CD4-positive, alpha-beta T cell treated with Interleukin-15 for 1 hour (primary cell): ENCODE results near the gene CELF1.
"Not testable (repeated sequence)": the region's sequence is repeated elsewhere in the genome, so short reads cannot be mapped to it uniquely, and the experiment has no call there.

ENCODE experiments used
- DNase-seq: peaks from one replicate; pipeline ENCODE4 v3.0.0-alpha.2; 2020

Gene CELF1

DNA sequence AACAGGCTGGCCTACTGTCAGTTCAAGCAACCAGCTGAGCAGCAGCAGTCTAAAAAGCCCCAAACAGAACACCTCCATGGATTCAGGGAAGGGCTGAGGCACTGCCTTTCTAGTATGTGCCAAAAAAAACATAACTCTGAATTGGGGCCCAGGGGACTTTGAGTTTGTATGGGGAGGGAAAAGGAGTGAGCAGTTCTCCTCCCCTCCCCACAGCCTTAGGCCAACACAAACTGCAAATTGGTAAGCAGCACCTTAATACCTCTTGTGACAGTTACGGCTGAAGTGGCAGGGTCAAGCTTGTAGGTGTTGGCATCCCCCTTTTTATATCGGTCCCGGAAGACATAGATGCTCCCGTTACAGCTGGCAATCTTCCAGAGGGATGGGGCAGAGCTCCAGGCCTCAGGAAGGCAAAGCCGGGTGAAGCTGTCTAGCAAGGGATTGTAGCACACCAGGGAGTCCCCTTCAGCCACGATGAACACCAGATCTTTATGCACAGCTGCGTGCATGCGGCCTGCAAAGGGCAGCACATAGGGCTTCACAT, 19.9 kb upstream of the CELF1 start:
- no peak for DNase-seq

DNA sequence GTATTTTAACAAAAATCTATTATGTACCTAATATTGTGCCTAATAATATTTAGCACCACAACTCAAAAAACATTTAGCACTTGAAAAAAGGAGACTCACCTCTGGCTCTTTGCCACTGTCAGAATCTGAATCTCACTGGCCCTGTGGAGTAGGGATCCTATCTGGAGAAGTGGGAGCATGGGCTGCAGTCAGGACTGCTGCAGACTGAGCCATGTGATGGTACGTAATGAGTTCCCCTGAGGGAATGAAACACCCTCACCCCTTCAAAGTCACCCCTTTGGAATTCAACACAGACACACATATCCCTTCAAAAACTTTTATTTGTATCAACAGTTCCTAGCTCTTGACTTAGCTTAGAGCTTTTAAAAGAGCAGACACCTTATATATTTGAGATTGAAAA, 19.0 kb upstream of the CELF1 start:
- DNase-seq: no peak

DNA sequence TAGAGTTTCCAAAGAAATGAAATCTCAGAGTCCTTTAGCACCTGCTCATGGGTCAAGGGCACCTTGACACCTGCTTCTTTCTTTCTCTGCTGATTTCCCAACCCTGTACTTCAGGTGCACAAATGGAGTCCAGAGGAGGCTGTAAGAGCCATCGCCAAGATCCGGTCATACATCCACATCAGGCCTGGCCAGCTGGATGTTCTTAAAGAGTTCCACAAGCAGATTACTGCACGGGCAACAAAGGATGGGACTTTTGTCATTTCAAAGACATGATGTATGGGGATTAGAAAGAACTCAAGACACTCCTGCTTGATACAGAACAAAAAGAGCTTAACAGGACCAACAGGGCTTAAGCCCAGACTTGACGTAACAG, 18.4 kb upstream of the CELF1 start:
- no peak for DNase-seq

DNA sequence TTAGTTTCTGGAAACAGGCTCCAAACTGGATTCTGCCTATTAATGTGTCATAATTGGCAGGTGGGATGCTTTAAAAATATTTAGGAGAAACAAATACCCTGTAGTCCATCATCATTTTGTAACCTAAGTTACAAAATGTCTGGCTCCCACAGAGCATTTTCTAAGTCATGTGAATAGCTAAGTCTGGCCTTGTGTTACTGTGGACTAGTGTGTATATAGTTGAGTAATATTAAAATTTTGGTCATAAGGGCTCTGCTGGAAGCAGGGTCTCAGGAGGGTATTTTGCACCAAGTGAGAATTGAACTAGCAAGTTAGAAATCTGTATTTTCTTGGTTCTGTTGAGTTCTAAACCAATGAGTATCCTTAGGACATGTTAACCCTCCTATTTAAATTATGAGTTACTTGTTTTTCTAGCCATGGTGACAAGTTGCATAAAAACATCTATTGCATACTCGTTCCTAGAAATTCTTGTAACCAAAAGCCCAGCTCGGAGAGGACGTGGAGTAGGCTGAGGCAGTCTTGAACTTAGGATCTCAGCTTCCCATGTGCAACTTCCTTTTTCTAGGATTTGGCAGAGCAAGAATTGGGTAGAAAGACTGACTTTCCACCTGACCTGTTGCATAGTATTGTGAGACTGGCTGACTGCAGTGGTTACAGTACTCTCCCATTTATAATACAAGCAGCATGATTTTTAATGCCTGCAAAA, 17.9 kb upstream of the CELF1 start:
- no peak for DNase-seq

DNA sequence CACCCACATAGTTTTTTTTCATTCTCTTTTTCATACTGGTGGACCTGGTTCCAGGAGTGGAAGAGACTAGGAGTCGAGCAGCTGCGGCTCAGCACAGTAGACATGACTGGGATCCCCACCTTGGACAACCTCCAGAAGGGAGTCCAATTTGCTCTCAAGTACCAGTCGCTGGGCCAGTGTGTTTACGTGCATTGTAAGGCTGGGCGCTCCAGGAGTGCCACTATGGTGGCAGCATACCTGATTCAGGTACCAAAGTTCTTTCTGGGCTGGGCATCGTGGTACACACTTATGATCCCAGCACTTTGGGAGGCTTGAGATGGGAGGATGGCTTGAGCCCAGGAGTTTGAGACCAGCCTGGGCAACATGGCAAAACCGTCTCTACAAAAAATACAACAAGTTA, 16.7 kb upstream of the CELF1 start:
- DNase-seq: no peak

DNA sequence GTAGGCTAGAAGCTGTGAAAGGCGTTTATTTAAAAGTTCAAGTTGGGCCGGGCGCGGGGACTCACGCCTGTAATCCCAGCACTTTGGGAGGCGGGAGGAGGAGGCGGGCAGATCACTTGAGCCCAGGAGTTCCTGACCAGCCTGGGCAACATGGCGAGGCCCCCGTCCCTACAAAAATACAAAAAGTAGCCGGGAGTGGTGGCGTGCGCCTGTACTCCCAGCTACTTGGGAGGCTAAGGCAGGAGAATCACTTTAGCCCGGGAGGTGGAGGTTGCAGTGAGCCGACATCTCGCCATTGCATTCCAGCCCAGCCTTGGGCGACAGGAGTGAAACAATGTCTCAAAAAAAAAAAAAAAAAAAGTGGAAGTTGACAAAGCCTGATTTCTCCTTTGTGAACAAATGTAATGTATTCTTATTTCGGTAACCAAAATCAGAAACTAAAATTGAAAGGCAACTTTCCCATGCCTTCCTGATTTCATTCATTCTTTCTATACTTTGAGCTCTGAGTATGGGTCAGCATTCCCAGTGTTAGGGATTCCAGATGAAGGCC, 13.3 kb upstream of the CELF1 start:
- DNase-seq: no peak

DNA sequence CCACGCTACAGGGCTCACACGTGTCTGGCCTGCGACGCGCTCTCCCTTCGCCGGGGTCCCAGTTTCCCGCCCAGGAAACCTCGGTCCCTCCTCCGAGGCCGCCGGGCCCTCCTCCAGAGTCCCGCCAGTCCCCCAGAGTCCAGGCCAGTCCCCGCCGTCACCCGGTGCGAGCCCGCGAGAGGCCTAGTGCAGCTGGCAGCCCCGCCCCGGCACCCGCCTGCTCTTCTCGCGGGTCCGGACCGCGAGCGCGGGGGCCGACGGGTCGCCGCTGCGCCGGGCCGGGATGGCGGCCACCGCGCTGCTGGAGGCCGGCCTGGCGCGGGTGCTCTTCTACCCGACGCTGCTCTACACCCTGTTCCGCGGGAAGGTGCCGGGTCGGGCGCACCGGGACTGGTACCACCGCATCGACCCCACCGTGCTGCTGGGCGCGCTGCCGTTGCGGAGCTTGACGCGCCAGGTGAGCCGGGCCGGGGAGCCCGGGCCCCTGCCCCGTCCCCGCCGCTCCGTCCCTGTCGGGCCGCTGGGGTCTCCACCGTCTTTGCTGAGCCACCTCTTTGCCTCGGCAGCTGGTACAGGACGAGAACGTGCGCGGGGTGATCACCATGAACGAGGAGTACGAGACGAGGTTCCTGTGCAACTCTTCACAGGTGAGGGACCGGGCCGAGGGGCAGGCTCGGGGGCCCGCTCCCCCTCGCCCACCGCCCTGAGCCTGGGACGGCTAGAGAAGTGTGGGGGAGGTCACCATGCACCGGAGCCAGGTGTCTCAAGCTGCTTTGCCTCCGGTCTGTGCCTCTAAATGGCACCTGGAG, 12.6 kb upstream of the CELF1 start, which contains the start of gene PTPMT1:
Gene PTPMT1 (plus strand): TSS at position 260 of the 809 bp plus-strand sequence. CDS start 24 bp downstream, at position 284.
- peak; percentile 65 for DNase-seq

DNA sequence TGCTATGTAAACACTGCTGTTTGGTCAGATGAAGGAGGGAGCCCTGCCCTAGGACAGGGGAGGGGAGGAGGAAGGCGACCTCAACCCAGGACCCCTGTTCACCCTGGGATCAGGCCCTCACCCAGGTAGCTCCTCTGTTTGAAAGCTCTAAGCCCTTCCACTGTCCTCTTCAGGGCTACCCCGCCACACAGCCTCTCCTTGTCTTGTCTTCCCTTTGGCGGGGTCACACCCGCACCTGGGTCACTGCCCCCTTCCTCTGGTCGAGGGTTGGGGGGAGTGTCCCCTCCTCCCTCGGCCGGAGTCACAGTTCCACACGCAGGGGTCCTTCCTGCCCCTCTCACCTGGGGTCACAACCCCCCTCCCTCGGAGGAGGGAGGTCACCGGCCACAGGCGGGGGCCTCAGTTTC, 12.0 kb upstream of the CELF1 start:
- no peak for DNase-seq

DNA sequence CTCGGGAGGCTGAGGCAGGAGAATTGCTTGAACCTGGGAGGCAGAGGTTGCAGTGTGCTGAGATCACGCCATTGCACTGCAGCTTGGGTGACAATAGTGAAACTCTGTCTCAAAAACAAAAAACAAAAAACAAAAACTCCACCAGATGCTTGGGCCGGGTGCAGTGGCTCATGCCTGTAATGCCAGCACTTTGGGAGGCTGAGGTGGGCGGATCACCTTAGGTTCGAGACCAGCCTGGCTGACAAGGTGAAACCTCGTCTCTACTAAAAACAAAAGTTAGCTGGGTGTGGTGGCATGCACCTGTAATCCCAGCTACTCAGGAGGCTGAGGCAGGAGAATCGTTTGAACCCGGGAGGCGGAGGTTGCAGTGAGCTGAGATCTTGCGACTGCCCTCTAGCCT, 11.4 kb upstream of the CELF1 start:
- DNase-seq: not testable (repeated sequence)

DNA sequence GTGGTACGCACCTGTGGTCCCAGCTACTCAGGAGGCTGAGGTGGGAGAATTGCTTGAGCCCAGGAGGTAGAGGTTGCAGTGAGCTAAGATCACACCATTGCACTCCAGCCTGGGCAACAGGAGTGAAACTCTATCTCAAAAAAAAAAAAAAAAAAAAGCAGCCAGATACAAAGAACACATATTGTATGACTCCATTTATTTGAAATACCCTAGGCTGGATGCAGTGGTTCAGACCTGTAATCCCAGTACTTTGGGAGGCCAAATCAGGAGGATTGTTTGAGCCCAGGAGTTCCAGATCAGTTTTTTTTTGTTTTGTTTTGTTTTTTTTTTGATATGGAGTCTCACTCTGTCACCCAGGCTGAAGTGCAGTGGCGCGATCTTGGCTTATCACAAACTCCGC, 9.5 kb upstream of the CELF1 start:
- not testable (repeated sequence) for DNase-seq

DNA sequence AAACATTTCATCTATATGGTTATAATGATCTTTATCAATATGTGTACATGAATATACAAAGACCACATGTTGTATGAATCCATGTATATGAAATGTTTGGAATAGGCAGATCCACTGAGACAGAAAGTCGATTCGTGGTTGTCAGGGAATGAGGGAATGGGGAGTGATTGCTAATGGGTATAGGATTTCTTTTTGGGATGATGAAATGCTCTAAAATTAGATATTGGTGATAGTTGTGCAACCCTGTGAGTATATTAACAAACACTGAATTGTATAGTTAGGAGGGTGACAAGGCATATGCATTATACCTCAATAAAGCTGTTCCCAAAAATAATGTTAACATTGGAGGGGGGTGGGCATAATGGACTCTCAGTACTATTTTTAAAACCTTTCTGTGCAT, 7.5 kb upstream of the CELF1 start:
- no peak for DNase-seq

DNA sequence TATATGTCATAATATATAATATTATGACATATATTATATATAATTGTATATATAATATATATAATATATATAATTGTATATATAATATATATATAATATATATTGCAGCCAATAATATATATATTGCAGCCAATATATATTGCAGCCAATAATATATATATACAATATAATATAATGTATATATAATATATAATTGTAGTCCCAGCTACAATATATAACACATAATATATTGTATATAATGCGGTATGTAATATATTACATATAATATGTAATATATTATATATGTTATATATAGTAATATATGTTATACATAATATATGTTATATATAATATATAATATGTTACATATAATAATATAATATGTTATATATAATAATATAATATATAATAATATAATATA, 5.8 kb upstream of the CELF1 start:
- no peak for DNase-seq

DNA sequence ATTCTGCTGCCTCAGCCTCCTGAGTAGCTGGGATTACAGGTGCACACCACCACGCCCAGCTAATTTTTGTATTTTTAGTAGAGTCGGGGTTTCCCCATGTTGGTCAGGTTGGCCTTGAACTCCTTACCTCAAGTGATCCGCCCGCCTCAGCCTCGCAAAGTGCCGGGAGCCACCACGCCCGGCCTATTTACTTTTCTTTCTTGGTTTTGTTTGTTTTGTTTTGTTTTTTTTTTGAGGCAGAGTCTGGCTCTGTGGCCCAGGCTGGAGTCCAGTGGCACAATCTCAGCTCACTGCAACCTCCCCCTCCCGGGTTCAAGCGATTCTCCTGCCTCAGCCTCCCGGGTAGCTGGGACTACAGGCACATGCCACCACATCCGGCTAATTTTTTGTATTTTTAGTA, 4.1 kb upstream of the CELF1 start:
- not testable (repeated sequence) for DNase-seq

DNA sequence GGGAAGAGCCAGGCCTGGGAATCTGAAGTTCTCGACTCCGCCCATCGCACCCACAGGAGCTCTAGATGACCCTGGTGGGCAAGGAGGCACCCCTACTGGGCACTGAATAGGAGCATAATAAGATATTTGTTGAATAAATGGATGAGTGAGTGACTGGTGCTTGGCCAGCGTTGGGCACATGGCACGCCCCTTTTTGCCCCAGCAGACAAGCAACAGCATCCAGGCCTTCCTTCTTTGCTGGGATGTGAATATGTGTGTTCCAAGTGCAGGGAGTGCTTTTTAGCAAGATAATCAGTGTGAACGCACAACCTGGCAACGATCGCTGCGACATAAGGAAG, 443 bp upstream of the CELF1 start:
- DNase-seq: no peak

DNA sequence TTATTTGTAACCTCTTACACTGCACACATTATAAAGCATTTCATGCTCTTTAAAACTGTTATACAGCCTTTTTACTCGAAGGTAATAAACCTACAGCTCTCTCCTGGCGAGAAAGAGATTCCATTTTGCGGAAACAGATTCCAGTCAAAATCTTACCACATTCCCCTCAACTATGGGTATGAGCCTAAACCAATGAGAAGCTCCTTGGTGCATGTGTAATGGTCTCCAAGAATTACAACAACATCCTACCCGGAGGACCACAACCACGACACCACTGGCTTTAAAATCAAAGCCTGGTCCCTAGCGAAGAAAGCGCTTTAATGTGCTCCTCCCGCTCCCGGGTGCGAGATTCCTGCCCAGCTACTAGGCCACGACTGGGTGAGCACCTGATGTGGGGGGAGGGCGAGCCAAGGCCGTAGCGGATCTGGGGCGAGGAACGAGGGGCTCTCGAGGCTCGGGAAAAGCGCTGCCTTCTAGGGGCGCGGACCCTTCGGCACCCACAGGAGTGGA, 821 bp downstream of the CELF1 start:
- DNase-seq: no peak

DNA sequence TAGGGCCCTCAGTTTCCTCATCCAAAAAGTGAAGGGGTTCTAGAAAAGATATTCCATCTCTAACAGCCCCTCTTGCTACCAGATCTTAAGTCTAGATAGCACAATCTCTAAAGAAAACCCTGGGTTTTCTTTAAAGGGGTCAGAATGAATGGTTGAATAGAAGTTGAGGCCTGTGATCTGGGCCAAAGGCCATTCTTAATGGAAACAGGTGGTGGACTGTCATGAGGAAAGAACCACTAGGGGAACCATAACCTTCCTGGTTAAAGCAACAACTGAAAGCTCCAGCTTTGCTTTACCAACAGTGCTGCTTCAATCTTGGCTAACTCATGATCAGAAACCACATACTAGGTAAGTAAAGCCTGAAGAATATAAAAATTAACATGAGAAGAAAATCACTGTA, 1.8 kb downstream of the CELF1 start:
- DNase-seq: no peak

DNA sequence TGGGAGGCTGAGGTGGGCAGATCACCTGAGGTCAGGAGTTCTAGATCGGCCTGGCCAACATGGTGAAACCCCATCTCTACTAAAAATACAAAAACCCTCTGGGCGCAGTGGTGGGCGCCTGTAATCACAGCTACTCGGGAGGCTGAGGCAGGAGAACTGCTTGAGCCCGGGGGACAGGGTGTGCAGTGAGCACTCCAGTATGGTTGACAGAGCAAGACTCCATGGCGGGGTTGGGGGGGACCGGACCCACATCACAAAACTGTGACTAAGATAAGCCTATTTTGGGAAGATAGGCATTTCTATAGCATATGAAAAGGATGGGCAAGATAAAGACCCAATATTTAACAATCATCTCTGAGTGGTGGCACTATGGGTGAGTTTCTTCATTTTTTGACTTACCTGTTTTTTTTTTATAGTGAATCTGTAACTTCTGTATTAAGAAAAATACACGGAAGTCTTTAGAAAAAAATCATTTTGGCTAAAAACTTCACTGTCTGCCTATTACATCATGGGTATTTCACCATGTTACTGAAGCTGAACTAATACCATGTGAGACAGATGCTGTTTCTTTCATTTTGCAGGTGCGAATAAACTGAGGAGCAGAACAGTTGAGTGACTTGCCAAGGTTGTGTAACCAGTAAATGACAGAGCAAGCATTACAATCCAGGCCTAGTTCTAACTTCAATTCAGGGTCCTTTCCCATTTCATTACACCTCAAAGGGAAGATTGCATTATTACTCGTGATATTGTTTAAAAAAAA, 2.5 kb downstream of the CELF1 start:
- DNase-seq: no peak

DNA sequence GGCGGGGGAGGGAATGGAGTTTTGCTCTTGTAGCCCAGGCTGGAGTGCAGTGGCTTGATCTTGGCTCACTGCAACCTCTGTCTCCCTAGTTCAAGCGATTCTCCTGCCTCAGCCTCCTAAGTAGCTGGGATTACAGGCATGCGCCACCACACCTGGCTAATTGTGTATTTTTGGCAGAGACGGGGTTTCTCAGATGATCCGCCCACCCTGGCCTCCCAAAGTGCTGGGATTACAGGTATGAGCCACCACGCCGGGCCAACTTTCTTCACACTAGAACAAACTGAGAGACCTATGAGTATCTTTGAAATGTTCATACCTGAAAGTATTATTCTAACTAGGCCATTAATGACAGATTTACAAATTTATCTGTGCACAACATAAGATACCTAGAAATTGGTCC, 6.7 kb downstream of the CELF1 start:
- not testable (repeated sequence) for DNase-seq

DNA sequence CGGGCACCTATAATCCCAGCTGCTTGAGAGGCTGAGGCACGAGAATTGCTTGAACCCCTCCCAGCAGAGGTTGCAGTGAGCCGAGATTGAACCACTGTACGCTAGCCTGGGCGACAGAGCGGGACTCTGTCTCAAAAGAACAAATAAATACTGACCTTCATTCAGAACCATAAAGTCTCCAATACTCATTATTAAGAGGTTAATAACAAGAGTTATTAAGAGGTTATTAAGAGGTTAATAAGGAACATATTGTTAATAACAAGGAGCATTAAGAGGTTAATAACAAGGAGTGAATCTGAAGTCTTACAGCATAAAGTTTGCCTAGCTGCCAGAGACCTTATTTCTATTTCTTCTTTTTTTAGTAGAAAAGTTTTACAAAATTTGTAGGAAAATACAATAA, 7.6 kb downstream of the CELF1 start:
- no peak for DNase-seq

DNA sequence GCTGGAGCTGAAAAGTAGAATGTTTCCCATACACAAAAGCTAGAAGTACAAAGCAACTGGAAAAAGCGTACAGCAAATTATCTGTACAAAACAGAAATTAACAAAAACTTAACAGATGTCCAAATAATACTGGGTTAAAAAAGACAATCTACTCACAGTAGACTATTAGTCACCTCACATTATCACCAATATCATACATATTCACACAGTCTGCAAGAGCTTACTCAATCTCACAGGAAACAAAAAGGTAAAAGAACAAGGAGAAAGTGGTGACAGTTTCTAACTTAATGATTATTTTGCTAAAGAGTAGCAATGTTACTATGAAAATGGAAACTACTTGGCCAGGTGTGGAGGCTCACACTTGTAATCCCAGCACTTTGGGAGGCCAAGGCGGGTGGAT, 11.9 kb downstream of the CELF1 start:
- DNase-seq: no peak

DNA sequence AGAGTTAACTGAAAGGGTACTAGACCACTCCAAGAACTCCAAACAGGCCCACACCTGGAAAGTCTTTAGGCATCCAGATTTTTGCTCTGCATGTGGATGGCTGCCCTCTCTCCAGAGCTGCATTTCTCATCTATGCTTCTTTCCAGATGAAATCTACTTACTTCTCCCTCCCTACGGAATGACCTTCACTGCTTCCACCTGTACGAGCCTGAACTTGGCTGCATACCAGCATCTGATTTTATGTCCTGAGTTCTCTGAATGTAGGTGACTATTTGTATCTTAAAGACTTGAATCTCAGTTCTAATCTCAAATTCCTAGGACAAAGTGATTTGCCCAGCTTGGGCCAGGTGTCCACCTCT, 13.3 kb downstream of the CELF1 start:
- DNase-seq: no peak

DNA sequence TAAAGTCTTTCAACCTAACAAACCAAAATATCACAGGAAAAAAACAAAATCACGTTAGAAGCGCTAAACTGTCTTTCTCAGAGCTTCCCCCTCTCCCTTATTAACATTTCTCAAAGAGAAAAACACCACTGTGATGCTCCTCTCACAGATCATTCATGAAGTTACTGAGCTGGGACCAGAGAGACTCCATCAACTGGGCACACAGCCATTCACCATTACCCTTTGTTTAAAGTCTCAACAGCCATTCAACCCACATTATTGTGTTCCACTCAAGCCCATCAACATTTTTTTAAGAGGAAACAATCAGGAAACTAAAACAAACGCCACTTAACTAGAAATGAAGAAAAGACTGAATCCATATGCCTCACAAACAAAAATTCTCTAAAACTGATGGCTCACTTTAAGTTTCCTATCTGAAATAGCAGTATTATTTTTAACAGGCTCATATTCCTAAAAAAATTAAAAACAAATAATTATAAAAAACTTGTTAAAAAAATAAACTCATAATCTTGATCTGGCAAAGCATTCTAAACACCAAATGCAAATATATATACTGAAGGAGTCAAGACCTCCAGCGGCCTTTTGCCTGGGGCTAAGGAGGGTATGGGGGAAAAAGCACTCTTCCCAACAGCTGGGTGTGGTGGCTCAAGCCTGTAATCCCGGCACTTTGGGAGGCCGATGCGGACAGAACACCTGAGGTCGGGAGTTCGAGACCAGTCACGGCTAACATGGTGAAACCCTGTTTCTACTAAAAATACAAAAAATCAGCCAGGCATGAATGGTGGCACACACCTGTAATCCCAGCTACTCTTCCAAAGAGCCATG, 14.0 kb downstream of the CELF1 start:
- no peak for DNase-seq
